ENCODE results near the gene OR56A5. TPM values are rescaled to one million over a fixed set of nuclear protein-coding genes. Genes with fewer than 3 reads are reported as not detected.
A peak's percentile ranks its signal among the peaks of the same experiment; 100 is the strongest.

The OR56A5 gene
- total and polyA plus RNA-seq, 7 donors = not detected

DNA sequence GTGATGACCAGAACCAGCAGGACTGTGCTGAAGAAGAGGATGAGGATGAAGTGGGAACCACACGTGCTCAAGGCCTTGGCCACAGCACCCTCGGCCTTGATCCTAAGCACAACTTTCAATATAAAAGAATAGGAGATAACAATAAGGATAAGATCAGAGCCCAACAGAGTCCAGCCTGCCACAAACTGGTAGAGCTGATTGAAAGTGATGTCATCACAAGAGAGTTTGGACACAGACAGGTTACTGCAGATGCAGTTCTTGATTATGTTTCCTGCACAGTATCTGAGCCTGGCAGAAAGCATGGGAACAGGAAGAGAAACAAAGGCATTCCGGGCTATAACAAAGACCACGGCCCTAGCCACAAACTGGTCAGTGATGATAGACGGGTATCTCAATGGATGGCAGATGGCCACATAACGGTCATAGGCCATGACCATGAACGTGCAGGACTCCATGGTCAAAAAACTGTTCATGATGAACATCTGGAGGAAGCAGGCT is 34.0 kb upstream of the OR56A5 start:
- no peak overlapping the region for H3K27ac ChIP-seq
- no peak for DNase-seq
- no peak overlapping the region for H3K4me3 ChIP-seq
- intact Hi-C loops (cut with DNase I) = no loop called here
- H3K9me3 ChIP-seq = no peaks in the 10 kb centered on the region
- H3K36me3 ChIP-seq = no peaks in the 10 kb centered on the region
- H3K27me3 ChIP-seq = no peaks in the 10 kb centered on the region
- H3K4me1 ChIP-seq = no peaks in the 10 kb centered on the region
- TF ChIP-seq EP300 (IDR thresholded peaks at IDR 0.05) = no peak
- no peak for TF ChIP-seq POLR2A (IDR thresholded peaks at IDR 0.05)
- 66 to 78% methylated on average over 7 of the region's 7 CpGs for WGBS, 2 donors

DNA sequence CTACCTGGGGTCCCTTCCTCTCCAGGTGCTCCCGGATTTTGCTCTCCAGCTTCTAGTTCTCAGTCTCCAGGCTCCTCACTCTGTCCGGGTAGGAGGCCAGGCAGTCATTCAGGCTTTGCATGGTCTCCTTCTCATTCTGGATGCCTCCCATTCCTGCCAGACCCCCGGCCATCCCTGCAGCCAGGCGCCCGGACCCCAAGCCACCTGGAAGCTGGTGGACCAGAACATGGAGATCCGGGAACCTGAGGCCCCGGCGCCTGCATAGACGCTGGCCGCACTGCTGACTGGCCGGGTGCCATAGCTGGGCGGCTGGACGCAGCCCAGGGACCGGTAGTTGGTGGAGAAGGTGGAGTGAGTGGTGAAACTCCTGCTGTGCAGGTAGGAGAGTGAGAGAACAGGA is 26.5 kb upstream of the OR56A5 start:
- intact Hi-C loops (cut with DNase I) = no loop called here
- H3K27ac ChIP-seq = no peak overlapping the region
- no peak for DNase-seq
- no peak overlapping the region for H3K4me3 ChIP-seq
- H3K4me1 ChIP-seq = no peaks in the 10 kb centered on the region
- no peaks in the 10 kb centered on the region for H3K36me3 ChIP-seq
- TF ChIP-seq POLR2A (IDR thresholded peaks at IDR 0.05) = no peak
- TF ChIP-seq, protein P1, sequence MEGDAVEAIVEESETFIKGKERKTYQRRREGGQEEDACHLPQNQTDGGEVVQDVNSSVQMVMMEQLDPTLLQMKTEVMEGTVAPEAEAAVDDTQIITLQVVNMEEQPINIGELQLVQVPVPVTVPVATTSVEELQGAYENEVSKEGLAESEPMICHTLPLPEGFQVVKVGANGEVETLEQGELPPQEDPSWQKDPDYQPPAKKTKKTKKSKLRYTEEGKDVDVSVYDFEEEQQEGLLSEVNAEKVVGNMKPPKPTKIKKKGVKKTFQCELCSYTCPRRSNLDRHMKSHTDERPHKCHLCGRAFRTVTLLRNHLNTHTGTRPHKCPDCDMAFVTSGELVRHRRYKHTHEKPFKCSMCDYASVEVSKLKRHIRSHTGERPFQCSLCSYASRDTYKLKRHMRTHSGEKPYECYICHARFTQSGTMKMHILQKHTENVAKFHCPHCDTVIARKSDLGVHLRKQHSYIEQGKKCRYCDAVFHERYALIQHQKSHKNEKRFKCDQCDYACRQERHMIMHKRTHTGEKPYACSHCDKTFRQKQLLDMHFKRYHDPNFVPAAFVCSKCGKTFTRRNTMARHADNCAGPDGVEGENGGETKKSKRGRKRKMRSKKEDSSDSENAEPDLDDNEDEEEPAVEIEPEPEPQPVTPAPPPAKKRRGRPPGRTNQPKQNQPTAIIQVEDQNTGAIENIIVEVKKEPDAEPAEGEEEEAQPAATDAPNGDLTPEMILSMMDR (IDR thresholded peaks at IDR 0.05) = no peak
- no peak for TF ChIP-seq EP300 (IDR thresholded peaks at IDR 0.05)
- no peaks in the 10 kb centered on the region for H3K27me3 ChIP-seq
- H3K9me3 ChIP-seq = no peaks in the 10 kb centered on the region
- 86 to 88% methylated on average over 14 of the region's 14 CpGs for WGBS, 2 donors

DNA sequence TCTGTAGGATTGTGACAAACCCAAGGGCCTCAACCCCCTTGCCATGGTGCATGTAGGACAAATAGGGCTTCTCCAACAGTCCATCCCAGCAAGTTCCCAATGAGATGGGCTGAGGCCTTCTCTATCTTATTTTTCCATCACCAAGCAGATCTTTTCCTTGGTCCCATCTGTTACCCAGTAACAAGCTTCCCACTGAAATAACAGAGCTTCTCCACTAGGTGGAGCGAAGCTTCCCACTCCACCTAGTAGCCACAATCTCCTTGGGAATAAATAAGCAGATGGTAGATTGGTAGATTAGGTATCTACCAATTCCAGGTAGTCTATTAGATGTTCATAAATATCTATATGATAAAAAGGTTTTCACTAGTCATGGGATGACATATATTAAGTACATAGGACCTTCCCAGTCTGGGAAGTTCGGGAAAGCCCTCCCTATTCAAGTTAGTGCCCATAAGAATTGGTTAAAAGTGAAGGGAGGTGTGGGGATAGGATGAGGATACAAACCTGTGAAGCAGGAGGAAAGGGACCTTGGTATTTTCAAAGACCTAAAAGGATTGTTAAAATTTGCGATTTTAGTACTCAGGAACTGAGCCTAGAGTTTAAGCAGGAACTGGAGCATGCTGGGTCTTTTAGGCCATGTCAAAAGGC is 24.4 kb upstream of the OR56A5 start:
- Histone ChIP-seq H3K4me3 (no peak overlapping the region), H3K27ac (no peak overlapping the region), H3K27me3 (no peaks in the 10 kb centered on the region), H3K4me1 (no peaks in the 10 kb centered on the region), H3K36me3 (no peaks in the 10 kb centered on the region), H3K9me3 (no peaks in the 10 kb centered on the region)
- 57 to 58% methylated on average over 3 of the region's 3 CpGs for WGBS, 2 donors
- intact Hi-C loops (cut with DNase I) = no loop called here
- DNase-seq = no peak
- TF ChIP-seq POLR2A (IDR thresholded peaks at IDR 0.05) (no peak), POLR2AphosphoS5 (IDR thresholded peaks at IDR 0.05) (no peak)
- TF ChIP-seq, protein P1 (IDR thresholded peaks at IDR 0.05) = peak in 1 of 4 experiments; percentile 21

DNA sequence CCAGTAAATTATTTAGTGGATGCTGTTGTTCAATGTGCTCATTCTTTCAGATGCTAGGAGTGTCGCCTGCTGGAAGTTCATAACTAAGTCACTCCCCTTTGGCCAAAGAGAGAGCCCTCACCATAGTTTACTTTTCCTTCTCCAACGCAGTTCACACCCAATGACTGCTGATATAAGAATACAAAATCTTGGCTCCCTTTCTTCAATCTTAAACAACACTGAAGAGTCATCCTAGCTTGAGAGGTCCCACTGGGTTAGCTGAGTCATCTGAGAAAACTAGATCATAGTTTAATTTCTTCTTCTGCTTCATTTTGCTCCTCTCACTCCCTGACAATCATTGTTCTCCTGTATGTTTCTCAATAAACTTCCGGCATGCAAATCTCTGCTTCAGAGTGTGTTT is 23.9 kb upstream of the OR56A5 start:
- no peak for TF ChIP-seq POLR2AphosphoS5 (IDR thresholded peaks at IDR 0.05)
- no peak for TF ChIP-seq POLR2A (IDR thresholded peaks at IDR 0.05)
- TF ChIP-seq, protein P1 (IDR thresholded peaks at IDR 0.05) = no peak
- TF ChIP-seq EP300 (IDR thresholded peaks at IDR 0.05) = no peak
- Histone ChIP-seq H3K27ac (no peak overlapping the region), H3K9me3 (no peaks in the 10 kb centered on the region), H3K4me1 (no peaks in the 10 kb centered on the region), H3K36me3 (no peaks in the 10 kb centered on the region), H3K27me3 (no peaks in the 10 kb centered on the region), H3K4me3 (no peak overlapping the region)
- no peak for DNase-seq
- intact Hi-C loops (cut with DNase I) = no loop called here
- 63 to 75% methylated on average over 3 of the region's 3 CpGs for WGBS, 2 donors

DNA sequence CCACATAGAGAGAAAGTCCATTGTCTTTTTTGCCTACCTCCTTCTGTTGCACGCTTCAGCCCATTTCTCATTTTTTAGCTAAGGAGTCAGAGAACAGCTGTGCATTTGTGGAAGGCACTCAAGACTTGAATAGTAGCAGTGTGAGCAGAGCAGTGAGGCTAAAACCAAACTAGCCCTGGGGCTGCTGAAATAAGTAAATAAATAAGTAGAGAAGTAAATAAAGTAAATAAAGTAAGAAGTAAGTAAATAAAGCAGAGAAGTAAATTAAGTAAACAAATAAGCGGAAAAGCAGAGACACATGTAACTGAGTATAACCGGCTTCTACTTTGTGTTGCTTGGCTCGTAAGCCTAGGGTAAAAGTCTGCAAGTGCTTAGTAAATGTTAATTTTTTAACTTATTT is 20.9 kb upstream of the OR56A5 start:
- no peak for DNase-seq
- no peaks in the 10 kb centered on the region for H3K27me3 ChIP-seq
- H3K36me3 ChIP-seq = no peaks in the 10 kb centered on the region
- H3K4me3 ChIP-seq = no peak overlapping the region
- no peak overlapping the region for H3K27ac ChIP-seq
- H3K4me1 ChIP-seq = no peaks in the 10 kb centered on the region
- no peaks in the 10 kb centered on the region for H3K9me3 ChIP-seq
- intact Hi-C loops (cut with DNase I) = no loop called here
- TF ChIP-seq EP300 (IDR thresholded peaks at IDR 0.05) (no peak), POLR2AphosphoS5 (IDR thresholded peaks at IDR 0.05) (no peak), POLR2A (IDR thresholded peaks at IDR 0.05) (no peak)
- TF ChIP-seq, protein P1 (IDR thresholded peaks at IDR 0.05) = no peak
- WGBS, 2 donors = 54 to 77% methylated on average over 4 of the region's 4 CpGs
